ENCODE measurements around the gene LFNG. TPM values are rescaled to one million over a fixed set of nuclear protein-coding genes. Genes with fewer than 3 reads are reported as not detected.

LFNG gene
- polyA plus RNA-seq, 4 donors, result 10.5 to 39.3 (median 17.5) TPM

- DNase-seq (peak; percentile 46 to 65), FAIRE-seq (no peak)
- Histone ChIP-seq H3K27me3 (ENCODE audit: control insufficient read depth in 3 of 3, insufficient read depth in 3 of 3, low read length in 3 of 3) (peaks cover 0 to 12% (median 0%) of the 10 kb centered on the region in 3 donors), H3K9me3 (ENCODE audit: control insufficient read depth in 2 of 2, insufficient read depth in 1 of 2, low read depth in 1 of 2, low read length in 1 of 2) (no peaks in the 10 kb centered on the region), H3K36me3 (ENCODE audit: control insufficient read depth in 3 of 3, insufficient read depth in 2 of 3, low read depth in 1 of 3, low read length in 3 of 3) (peaks cover 0 to 34% (median 0%) of the 10 kb centered on the region in 3 donors), H3K4me3 (ENCODE audit: low read depth in 1 of 3, low read length in 3 of 3) (peak overlapping the region; percentile 68 to 74 (median 70)), H3K27ac (ENCODE audit: low read depth in 1 of 3, low read length in 2 of 3) (peak overlapping the region in 2 of 3 donors; percentile 63 to 98), H3K4me1 (ENCODE audit: control insufficient read depth in 3 of 3, insufficient read depth in 2 of 3, low read depth in 1 of 3, low read length in 2 of 3) (peaks cover 3 to 65% (median 4%) of the 10 kb centered on the region in 3 donors)
- 3 to 19% (median 12%) methylated on average over 8 to 12 of the region's 12 CpGs for WGBS, 3 donors
Measured at GRCh38 chr7:2520761-2521290, 1.3 kb downstream of the LFNG start.

GRCh38 chr7:2521341-2521745 lies 1.8 kb downstream of the LFNG start:
- FAIRE-seq, result no peak

GRCh38 chr7:2521952-2522591 lies 2.5 kb downstream of the LFNG start:
- DNase-seq (peak; percentile 54 to 72), FAIRE-seq (no peak)
- no peaks in the 10 kb centered on the region for H3K9me3 ChIP-seq (ENCODE audit: control insufficient read depth in 2 of 2, insufficient read depth in 1 of 2, low read depth in 1 of 2, low read length in 1 of 2)
- H3K36me3 ChIP-seq (ENCODE audit: control insufficient read depth in 3 of 3, insufficient read depth in 2 of 3, low read depth in 1 of 3, low read length in 3 of 3), result peaks cover 0 to 46% (median 3%) of the 10 kb centered on the region in 3 donors
- H3K27me3 ChIP-seq (ENCODE audit: control insufficient read depth in 3 of 3, insufficient read depth in 3 of 3, low read length in 3 of 3), result peaks cover 0 to 12% (median 0%) of the 10 kb centered on the region in 3 donors
- H3K4me1 ChIP-seq (ENCODE audit: control insufficient read depth in 3 of 3, insufficient read depth in 2 of 3, low read depth in 1 of 3, low read length in 2 of 3), result peaks cover 3 to 73% (median 4%) of the 10 kb centered on the region in 3 donors
- 2 to 21% (median 5%) methylated on average over 16 to 17 of the region's 17 CpGs for WGBS, 3 donors
- H3K27ac ChIP-seq (ENCODE audit: low read depth in 1 of 3, low read length in 2 of 3), result peak overlapping the region; percentile 98 to 100 (median 98)
- peak overlapping the region in 2 of 3 donors; percentile 70 to 74 for H3K4me3 ChIP-seq (ENCODE audit: low read depth in 1 of 3, low read length in 3 of 3)

More at GRCh38 chr7:2521341-2521745, 1.8 kb downstream of the LFNG start:
- no peak for DNase-seq
- Histone ChIP-seq H3K27me3 (ENCODE audit: control insufficient read depth in 3 of 3, insufficient read depth in 3 of 3, low read length in 3 of 3) (peaks cover 0 to 12% (median 0%) of the 10 kb centered on the region in 3 donors), H3K4me3 (ENCODE audit: low read depth in 1 of 3, low read length in 3 of 3) (peak overlapping the region; percentile 68 to 74 (median 70)), H3K36me3 (ENCODE audit: control insufficient read depth in 3 of 3, insufficient read depth in 2 of 3, low read depth in 1 of 3, low read length in 3 of 3) (peaks cover 0 to 39% (median 2%) of the 10 kb centered on the region in 3 donors), H3K4me1 (ENCODE audit: control insufficient read depth in 3 of 3, insufficient read depth in 2 of 3, low read depth in 1 of 3, low read length in 2 of 3) (peaks cover 3 to 70% (median 4%) of the 10 kb centered on the region in 3 donors), H3K9me3 (ENCODE audit: control insufficient read depth in 2 of 2, insufficient read depth in 1 of 2, low read depth in 1 of 2, low read length in 1 of 2) (no peaks in the 10 kb centered on the region), H3K27ac (ENCODE audit: low read depth in 1 of 3, low read length in 2 of 3) (peak overlapping the region in 2 of 3 donors; percentile 98)
- WGBS, 3 donors, result 5 to 22% (median 17%) methylated on average over 12 to 21 of the region's 21 CpGs

- FAIRE-seq (no peak), DNase-seq (peak; percentile 91 to 97)
- H3K9me3 ChIP-seq (ENCODE audit: control insufficient read depth in 2 of 2, insufficient read depth in 1 of 2, low read depth in 1 of 2, low read length in 1 of 2), result no peaks in the 10 kb centered on the region
- peak overlapping the region in 2 of 3 donors; percentile 70 to 74 for H3K4me3 ChIP-seq (ENCODE audit: low read depth in 1 of 3, low read length in 3 of 3)
- 19 to 36% (median 33%) methylated on average over 17 to 19 of the region's 19 CpGs for WGBS, 3 donors
- H3K4me1 ChIP-seq (ENCODE audit: control insufficient read depth in 3 of 3, insufficient read depth in 2 of 3, low read depth in 1 of 3, low read length in 2 of 3), result peaks cover 3 to 81% (median 8%) of the 10 kb centered on the region in 3 donors
- H3K27ac ChIP-seq (ENCODE audit: low read depth in 1 of 3, low read length in 2 of 3), result peak overlapping the region; percentile 98 to 100 (median 98)
- H3K36me3 ChIP-seq (ENCODE audit: control insufficient read depth in 3 of 3, insufficient read depth in 2 of 3, low read depth in 1 of 3, low read length in 3 of 3), result peaks cover 0 to 53% (median 3%) of the 10 kb centered on the region in 3 donors
- peaks cover 0 to 12% (median 0%) of the 10 kb centered on the region in 3 donors for H3K27me3 ChIP-seq (ENCODE audit: control insufficient read depth in 3 of 3, insufficient read depth in 3 of 3, low read length in 3 of 3)
Measured at GRCh38 chr7:2522780-2523433, 3.3 kb downstream of the LFNG start.

GRCh38 chr7:2523461-2523936 lies 3.9 kb downstream of the LFNG start:
- Histone ChIP-seq H3K4me1 (ENCODE audit: control insufficient read depth in 3 of 3, insufficient read depth in 2 of 3, low read depth in 1 of 3, low read length in 2 of 3) (peaks cover 3 to 81% (median 8%) of the 10 kb centered on the region in 3 donors), H3K27ac (ENCODE audit: low read depth in 1 of 3, low read length in 2 of 3) (peak overlapping the region; percentile 98 to 100 (median 98)), H3K27me3 (ENCODE audit: control insufficient read depth in 3 of 3, insufficient read depth in 3 of 3, low read length in 3 of 3) (peaks cover 0 to 6% (median 0%) of the 10 kb centered on the region in 3 donors), H3K4me3 (ENCODE audit: low read depth in 1 of 3, low read length in 3 of 3) (peak overlapping the region in 2 of 3 donors; percentile 70 to 74), H3K36me3 (ENCODE audit: control insufficient read depth in 3 of 3, insufficient read depth in 2 of 3, low read depth in 1 of 3, low read length in 3 of 3) (peaks cover 0 to 59% (median 3%) of the 10 kb centered on the region in 3 donors), H3K9me3 (ENCODE audit: control insufficient read depth in 2 of 2, insufficient read depth in 1 of 2, low read depth in 1 of 2, low read length in 1 of 2) (no peaks in the 10 kb centered on the region)
- WGBS, 3 donors, result 8 to 37% (median 20%) methylated on average over 4 to 22 of the region's 22 CpGs
- FAIRE-seq (no peak), DNase-seq (peak; percentile 79 to 83)

DNA sequence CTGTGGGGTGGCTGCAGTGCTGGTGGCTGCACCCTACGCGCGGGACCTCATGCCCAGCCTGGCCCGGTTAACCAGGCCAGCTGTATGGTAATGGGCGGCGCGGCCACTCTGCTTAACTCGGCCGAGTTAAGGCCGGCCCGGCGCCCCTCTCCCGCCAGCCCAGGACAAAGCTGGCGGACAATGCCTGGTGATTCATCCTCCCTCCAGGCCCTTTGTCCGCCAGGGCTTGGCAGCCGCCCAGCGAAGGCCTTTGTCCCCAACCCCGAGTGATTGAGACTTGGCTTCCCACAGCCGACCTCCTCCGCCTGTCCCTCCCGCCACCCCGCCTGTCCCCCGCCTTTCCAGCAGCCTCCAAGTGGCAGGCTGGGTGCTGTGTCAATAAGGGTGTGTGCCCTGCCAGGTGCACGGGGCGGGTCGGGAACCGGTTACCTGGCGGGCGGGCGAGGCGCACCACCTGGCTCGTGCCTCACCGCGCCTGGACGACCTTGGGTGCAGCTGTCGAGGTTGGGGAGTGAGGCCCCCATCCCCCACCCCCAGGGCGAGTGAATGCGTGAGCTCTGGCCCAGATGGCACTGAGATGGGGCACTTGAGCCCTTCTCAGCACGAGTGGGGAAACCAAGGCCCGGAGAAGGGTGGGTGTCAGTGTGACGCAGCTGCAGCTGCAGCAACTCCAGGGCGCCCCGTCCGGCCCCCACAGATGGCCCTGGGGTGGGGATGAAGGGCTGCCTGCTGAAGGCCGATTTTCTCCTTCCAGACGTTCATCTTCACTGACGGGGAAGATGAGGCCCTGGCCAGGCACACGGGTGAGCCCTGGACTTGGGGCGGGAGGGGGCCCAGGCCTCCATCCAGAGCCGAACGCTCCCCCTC lies 4.6 kb downstream of the LFNG start:
- DNase-seq, result peak; percentile 97 to 98
- Histone ChIP-seq H3K36me3 (ENCODE audit: control insufficient read depth in 3 of 3, insufficient read depth in 2 of 3, low read depth in 1 of 3, low read length in 3 of 3) (peaks cover 1 to 65% (median 3%) of the 10 kb centered on the region in 3 donors), H3K27ac (ENCODE audit: low read depth in 1 of 3, low read length in 2 of 3) (peak overlapping the region; percentile 98 to 100 (median 98)), H3K27me3 (ENCODE audit: control insufficient read depth in 3 of 3, insufficient read depth in 3 of 3, low read length in 3 of 3) (peaks cover 0 to under 1% (median 0%) of the 10 kb centered on the region in 3 donors), H3K4me1 (ENCODE audit: control insufficient read depth in 3 of 3, insufficient read depth in 2 of 3, low read depth in 1 of 3, low read length in 2 of 3) (peaks cover 4 to 82% (median 8%) of the 10 kb centered on the region in 3 donors), H3K9me3 (ENCODE audit: control insufficient read depth in 2 of 2, insufficient read depth in 1 of 2, low read depth in 1 of 2, low read length in 1 of 2) (no peaks in the 10 kb centered on the region), H3K4me3 (ENCODE audit: low read depth in 1 of 3, low read length in 3 of 3) (peak overlapping the region in 2 of 3 donors; percentile 29 to 74)
- FAIRE-seq, result no peak
- WGBS, 3 donors, result 11 to 40% (median 25%) methylated on average over 40 to 51 of the region's 51 CpGs

DNA sequence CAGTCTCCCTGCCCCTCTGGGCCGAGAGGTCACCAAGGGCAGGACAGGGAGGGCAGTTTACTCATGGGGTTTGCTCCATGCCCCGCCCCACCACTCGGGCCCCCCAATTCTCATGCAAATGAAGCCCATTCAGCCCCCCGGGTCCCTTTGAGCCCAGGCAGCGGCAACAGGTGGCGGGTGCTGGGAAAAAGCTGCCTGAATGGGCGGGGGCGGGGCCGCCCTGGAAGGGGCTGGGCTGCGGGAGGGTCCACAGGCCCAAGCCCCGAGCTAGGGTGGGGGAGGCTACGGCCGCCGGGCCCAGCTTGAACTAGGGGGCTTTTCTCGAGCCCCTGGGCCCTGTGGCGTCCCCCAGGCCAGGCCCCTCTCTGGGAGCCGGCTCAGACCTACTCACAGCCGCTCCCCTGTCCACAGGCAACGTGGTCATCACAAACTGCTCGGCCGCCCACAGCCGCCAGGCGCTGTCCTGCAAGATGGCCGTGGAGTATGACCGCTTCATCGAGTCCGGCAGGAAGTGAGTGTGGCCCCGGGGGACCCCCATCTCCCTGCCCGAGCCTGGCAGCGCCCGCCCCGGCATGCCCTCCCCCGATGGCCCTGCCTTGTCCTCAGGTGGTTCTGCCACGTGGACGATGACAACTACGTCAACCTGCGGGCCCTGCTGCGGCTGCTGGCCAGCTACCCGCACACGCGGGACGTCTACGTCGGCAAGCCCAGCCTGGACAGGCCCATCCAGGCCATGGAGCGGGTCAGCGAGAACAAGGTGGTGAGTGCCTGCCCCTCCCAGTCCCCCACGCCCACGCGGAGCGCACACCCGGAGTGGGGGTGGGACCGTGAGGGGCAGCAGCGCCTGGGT lies 5.5 kb downstream of the LFNG start:
- Histone ChIP-seq H3K4me1 (ENCODE audit: control insufficient read depth in 3 of 3, insufficient read depth in 2 of 3, low read depth in 1 of 3, low read length in 2 of 3) (peaks cover 10 to 91% (median 12%) of the 10 kb centered on the region in 3 donors), H3K36me3 (ENCODE audit: control insufficient read depth in 3 of 3, insufficient read depth in 2 of 3, low read depth in 1 of 3, low read length in 3 of 3) (peaks cover 2 to 74% (median 3%) of the 10 kb centered on the region in 3 donors), H3K4me3 (ENCODE audit: low read depth in 1 of 3, low read length in 3 of 3) (peak overlapping the region in 2 of 3 donors; percentile 4 to 12), H3K9me3 (ENCODE audit: control insufficient read depth in 2 of 2, insufficient read depth in 1 of 2, low read depth in 1 of 2, low read length in 1 of 2) (no peaks in the 10 kb centered on the region), H3K27ac (ENCODE audit: low read depth in 1 of 3, low read length in 2 of 3) (peak overlapping the region; percentile 82 to 98 (median 87)), H3K27me3 (ENCODE audit: control insufficient read depth in 3 of 3, insufficient read depth in 3 of 3, low read length in 3 of 3) (no peaks in the 10 kb centered on the region)
- 44 to 76% (median 62%) methylated on average over 52 to 53 of the region's 53 CpGs for WGBS, 3 donors
- FAIRE-seq, result no peak
- peak in 1 of 2 donors; percentile 48 for DNase-seq
